ENCODE data around the gene GPHA2.

DNA sequence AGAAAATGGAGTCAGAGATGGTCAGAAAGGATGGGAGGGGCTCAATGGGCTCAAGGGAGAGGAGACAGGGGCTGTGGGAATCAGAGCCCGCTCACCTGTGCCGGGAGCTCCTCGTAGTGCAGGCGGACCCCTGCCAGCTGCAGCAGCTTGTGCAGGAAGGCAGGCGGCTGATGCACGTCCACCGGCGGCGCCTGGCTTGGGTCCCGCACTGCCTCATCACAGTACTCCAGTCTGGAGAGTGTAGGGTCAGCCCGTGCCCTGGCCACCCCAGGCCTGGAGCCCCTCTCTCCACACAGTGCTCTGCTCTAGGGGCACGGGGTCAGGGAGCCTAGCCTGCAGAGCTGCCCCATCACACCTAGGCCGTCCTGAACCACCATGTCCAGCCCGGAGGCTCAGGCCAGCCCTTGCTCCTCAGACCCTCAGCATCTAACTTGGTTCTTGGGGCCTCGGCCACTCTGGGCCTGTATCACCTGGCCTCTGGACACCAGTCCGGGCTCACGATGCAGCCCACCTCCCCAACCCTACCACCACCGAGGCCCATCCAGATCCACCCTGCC is 22.4 kb downstream of the GPHA2 start:
- TF ChIP-seq, protein P1, sequence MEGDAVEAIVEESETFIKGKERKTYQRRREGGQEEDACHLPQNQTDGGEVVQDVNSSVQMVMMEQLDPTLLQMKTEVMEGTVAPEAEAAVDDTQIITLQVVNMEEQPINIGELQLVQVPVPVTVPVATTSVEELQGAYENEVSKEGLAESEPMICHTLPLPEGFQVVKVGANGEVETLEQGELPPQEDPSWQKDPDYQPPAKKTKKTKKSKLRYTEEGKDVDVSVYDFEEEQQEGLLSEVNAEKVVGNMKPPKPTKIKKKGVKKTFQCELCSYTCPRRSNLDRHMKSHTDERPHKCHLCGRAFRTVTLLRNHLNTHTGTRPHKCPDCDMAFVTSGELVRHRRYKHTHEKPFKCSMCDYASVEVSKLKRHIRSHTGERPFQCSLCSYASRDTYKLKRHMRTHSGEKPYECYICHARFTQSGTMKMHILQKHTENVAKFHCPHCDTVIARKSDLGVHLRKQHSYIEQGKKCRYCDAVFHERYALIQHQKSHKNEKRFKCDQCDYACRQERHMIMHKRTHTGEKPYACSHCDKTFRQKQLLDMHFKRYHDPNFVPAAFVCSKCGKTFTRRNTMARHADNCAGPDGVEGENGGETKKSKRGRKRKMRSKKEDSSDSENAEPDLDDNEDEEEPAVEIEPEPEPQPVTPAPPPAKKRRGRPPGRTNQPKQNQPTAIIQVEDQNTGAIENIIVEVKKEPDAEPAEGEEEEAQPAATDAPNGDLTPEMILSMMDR (IDR thresholded peaks at IDR 0.05), result no peak
- no peak for TF ChIP-seq EP300 (IDR thresholded peaks at IDR 0.05)
- TF ChIP-seq POLR2A (IDR thresholded peaks at IDR 0.05), result no peak

Data from ovary (tissue), 3 donors.